ENCODE measurements around the gene UBASH3B. TPM values are rescaled to one million over a fixed set of nuclear protein-coding genes. Genes with fewer than 3 reads are reported as not detected.

Gene UBASH3B
- total RNA-seq, 2 experiments from 2014 or later, result 16.2 to 20.1 TPM

DNA sequence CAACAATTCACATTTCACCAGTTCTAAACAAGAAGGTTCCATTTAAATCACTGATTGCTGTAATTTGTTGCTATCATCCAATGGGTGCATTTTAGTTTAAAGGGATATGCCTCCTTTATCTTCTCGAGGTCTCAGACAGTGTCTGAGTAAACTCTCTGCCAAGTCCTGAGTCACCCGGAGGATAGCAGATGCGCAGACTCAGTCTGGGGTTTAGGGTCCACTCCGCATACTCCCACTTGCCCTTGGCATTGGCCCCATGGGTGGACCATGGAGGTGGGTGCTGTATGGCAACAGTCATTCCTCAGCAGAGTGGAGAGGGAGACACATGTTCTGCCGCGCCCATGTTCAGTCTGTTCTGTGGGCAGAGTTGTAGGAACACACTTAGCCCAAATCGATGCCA is 117.4 kb downstream of the UBASH3B start:
- intact Hi-C loops (cut with DNase I, micrococcal nuclease), result no loop called here
- Mint-ChIP-seq H3K4me1 (peaks cover 38% of the 10 kb centered on the region), H3K4me3 (no peak overlapping the region), H3K27ac (no peak overlapping the region), H3K27me3 (no peaks in the 10 kb centered on the region), H3K36me3 (ENCODE audit: low read depth) (peaks cover 7% of the 10 kb centered on the region), H3K9me3 (ENCODE audit: low read depth) (peaks cover 1% of the 10 kb centered on the region)
- no peak for DNase-seq
- ATAC-seq, result no peak
- ChIA-PET POLR2A (no interaction called here), CTCF (interaction anchor here (1.0 to 2.9 kb wide), 3 partner anchors 7 to 141 kb away, joined by 3 to 17 read pairs (median 3); no protein-coding TSS in a partner anchor)

GRCh38 chr11:122773781-122774266 is 118.3 kb downstream of the UBASH3B start:
- DNase-seq (no peak), ATAC-seq (no peak)
- Mint-ChIP-seq H3K27me3 (no peaks in the 10 kb centered on the region), H3K4me3 (no peak overlapping the region), H3K27ac (no peak overlapping the region), H3K4me1 (peaks cover 45% of the 10 kb centered on the region), H3K9me3 (ENCODE audit: low read depth) (peaks cover 1% of the 10 kb centered on the region), H3K36me3 (ENCODE audit: low read depth) (peaks cover 7% of the 10 kb centered on the region)
- POLR2A ChIA-PET, result no interaction called here
- CTCF ChIA-PET, result interaction anchor here (0.8 kb wide), 1 partner anchor 19 kb away, joined by 3 read pairs; no protein-coding TSS in a partner anchor
- intact Hi-C loops (cut with DNase I, micrococcal nuclease), result no loop called here

GRCh38 chr11:122775675-122776271 is 120.3 kb downstream of the UBASH3B start:
- no peaks in the 10 kb centered on the region for H3K9me3 Mint-ChIP-seq (ENCODE audit: low read depth)
- no peak overlapping the region for H3K4me3 Mint-ChIP-seq
- ChIA-PET CTCF (interaction anchor here (0.6 to 2.5 kb wide), 5 partner anchors 17 to 123 kb away, joined by 3 to 12 read pairs (median 3); partner anchors contain the start of gene UBASH3B), POLR2A (interaction anchor here (0.7 kb wide), 1 partner anchor 101 kb away, joined by 3 read pairs; no protein-coding TSS in a partner anchor)
- intact Hi-C loops (cut with DNase I, micrococcal nuclease), result loop anchor here in 1 of 2 experiments (5.0 kb wide), 1 partner anchor 88 kb away; no protein-coding TSS in a partner anchor
- H3K27me3 Mint-ChIP-seq, result no peaks in the 10 kb centered on the region
- peak; percentile 24 for ATAC-seq
- H3K36me3 Mint-ChIP-seq (ENCODE audit: low read depth), result peaks cover 15% of the 10 kb centered on the region
- no peak overlapping the region for H3K27ac Mint-ChIP-seq
- no peak for DNase-seq
- peaks cover 45% of the 10 kb centered on the region for H3K4me1 Mint-ChIP-seq

GRCh38 chr11:122776546-122776945 is 121.0 kb downstream of the UBASH3B start:
- CTCF ChIA-PET, result interaction anchor here (0.6 to 2.5 kb wide), 5 partner anchors 11 to 124 kb away, joined by 3 to 12 read pairs (median 4); partner anchors contain the start of gene UBASH3B
- Mint-ChIP-seq H3K4me3 (no peak overlapping the region), H3K27ac (no peak overlapping the region), H3K4me1 (peaks cover 47% of the 10 kb centered on the region), H3K9me3 (ENCODE audit: low read depth) (no peaks in the 10 kb centered on the region), H3K36me3 (ENCODE audit: low read depth) (peaks cover 16% of the 10 kb centered on the region), H3K27me3 (no peaks in the 10 kb centered on the region)
- ATAC-seq, result no peak
- no peak for DNase-seq
- intact Hi-C loops (cut with DNase I, micrococcal nuclease), result loop anchor here in 1 of 2 experiments (5.0 kb wide), 1 partner anchor 89 kb away; no protein-coding TSS in a partner anchor
- POLR2A ChIA-PET, result no interaction called here

DNA sequence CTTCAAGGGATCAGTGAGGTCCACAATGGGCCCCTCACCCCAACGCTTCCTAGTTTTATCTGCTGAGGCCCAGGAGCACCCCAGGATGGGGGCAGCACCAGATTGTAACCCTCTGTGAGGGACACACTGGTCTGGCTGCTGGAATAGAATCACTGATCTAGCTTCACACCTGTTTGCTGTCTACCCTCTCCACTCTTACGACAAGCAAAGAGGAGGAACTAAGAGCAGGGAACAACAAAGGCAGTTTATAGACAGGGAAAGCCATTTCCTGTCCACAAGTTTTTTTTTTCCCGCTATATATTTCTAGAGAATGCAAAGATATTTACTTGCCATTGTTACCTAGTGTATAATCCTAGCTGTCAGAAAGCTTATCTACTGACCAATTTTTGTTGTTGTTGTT is 121.8 kb downstream of the UBASH3B start:
- ChIA-PET POLR2A (interaction anchor here (0.7 kb wide), 1 partner anchor 12 kb away, joined by 7 read pairs; no protein-coding TSS in a partner anchor), CTCF (interaction anchor here (0.7 to 6.2 kb wide), 7 partner anchors 11 to 144 kb away, joined by 3 to 37 read pairs (median 4); partner anchors contain the start of genes CRTAM and UBASH3B)
- no peak for ATAC-seq
- intact Hi-C loops (cut with DNase I, micrococcal nuclease), result loop anchor here in 1 of 2 experiments (5.0 kb wide), 1 partner anchor 90 kb away; no protein-coding TSS in a partner anchor
- H3K27me3 Mint-ChIP-seq, result no peaks in the 10 kb centered on the region
- no peak for DNase-seq
- H3K9me3 Mint-ChIP-seq (ENCODE audit: low read depth), result no peaks in the 10 kb centered on the region
- peaks cover 47% of the 10 kb centered on the region for H3K4me1 Mint-ChIP-seq
- H3K36me3 Mint-ChIP-seq (ENCODE audit: low read depth), result peaks cover 16% of the 10 kb centered on the region
- H3K4me3 Mint-ChIP-seq, result no peak overlapping the region
- H3K27ac Mint-ChIP-seq, result peak overlapping the region; percentile 17

DNA sequence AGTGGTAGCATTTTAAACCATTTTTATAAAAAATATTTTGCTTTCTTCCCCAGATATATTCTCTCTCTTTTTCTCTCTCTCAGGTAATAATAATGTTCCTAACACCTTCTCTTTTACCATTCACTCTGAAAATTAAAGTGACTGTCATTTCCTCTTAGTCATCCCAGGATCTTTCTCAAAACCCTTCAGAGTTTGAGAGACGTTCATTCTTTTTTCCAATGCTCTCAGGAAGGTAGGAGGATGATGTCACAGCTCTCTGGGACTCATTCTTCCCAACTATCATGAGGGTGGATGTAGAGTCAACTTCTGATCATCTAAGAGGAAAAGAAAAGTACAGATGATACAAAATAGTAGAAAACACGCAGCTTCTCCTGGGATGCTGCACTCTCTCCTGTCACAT is 122.6 kb downstream of the UBASH3B start:
- POLR2A ChIA-PET, result interaction anchor here (0.6 kb wide), 1 partner anchor 276 kb away, joined by 6 read pairs; no protein-coding TSS in a partner anchor
- intact Hi-C loops (cut with DNase I, micrococcal nuclease), result loop anchor here (1.0 to 5.0 kb wide), 6 partner anchors 29 to 91 kb away; no protein-coding TSS in a partner anchor
- H3K4me3 Mint-ChIP-seq, result no peak overlapping the region
- H3K27ac Mint-ChIP-seq, result peak overlapping the region; percentile 32
- CTCF ChIA-PET, result interaction anchor here (0.6 to 7.9 kb wide), 8 partner anchors 30 to 197 kb away, joined by 3 to 72 read pairs (median 8); partner anchors contain the start of gene UBASH3B
- no peaks in the 10 kb centered on the region for H3K27me3 Mint-ChIP-seq
- H3K9me3 Mint-ChIP-seq (ENCODE audit: low read depth), result no peaks in the 10 kb centered on the region
- ATAC-seq, result peak; percentile 74
- DNase-seq, result no peak
- peaks cover 21% of the 10 kb centered on the region for H3K36me3 Mint-ChIP-seq (ENCODE audit: low read depth)
- H3K4me1 Mint-ChIP-seq, result peaks cover 47% of the 10 kb centered on the region

DNA sequence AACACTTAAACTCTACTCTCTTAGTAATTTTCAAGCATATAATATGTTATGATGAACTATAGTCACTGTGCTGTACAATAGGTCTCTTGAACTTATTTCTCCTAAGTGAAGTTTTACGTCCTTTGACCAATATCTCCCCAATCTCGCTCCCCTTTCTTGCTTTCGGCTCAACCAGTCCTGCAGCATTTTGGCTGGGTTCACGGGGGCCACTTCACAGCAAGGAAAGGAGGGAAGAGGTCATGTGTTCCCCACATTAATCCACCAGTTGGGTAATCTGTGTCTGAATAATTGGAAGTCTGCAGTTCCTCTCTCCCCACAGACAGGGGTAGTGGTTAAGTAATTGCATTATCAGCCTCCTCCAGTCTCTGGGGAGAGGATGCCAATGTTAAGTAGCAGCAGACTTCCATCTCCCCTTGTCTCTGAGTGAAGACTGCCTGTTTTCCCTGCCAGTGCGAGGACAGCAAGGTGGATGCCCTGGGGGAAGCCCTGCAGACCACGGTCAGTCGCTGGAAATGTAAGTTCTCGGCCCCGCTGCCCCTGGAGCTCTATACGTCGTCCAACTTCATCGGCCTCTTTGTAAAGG is 123.6 kb downstream of the UBASH3B start:
- CTCF ChIA-PET, result interaction anchor here (0.8 to 7.9 kb wide), 11 partner anchors 31 to 198 kb away, joined by 3 to 72 read pairs (median 5); no protein-coding TSS in a partner anchor
- H3K4me1 Mint-ChIP-seq, result peaks cover 44% of the 10 kb centered on the region
- POLR2A ChIA-PET, result no interaction called here
- intact Hi-C loops (cut with DNase I, micrococcal nuclease), result loop anchor here (2.0 to 5.0 kb wide), 2 partner anchors 56 to 92 kb away; no protein-coding TSS in a partner anchor
- DNase-seq (no peak), ATAC-seq (no peak)
- H3K27ac Mint-ChIP-seq, result no peak overlapping the region
- no peak overlapping the region for H3K4me3 Mint-ChIP-seq
- peaks cover 23% of the 10 kb centered on the region for H3K36me3 Mint-ChIP-seq (ENCODE audit: low read depth)
- no peaks in the 10 kb centered on the region for H3K9me3 Mint-ChIP-seq (ENCODE audit: low read depth)
- H3K27me3 Mint-ChIP-seq, result no peaks in the 10 kb centered on the region

DNA sequence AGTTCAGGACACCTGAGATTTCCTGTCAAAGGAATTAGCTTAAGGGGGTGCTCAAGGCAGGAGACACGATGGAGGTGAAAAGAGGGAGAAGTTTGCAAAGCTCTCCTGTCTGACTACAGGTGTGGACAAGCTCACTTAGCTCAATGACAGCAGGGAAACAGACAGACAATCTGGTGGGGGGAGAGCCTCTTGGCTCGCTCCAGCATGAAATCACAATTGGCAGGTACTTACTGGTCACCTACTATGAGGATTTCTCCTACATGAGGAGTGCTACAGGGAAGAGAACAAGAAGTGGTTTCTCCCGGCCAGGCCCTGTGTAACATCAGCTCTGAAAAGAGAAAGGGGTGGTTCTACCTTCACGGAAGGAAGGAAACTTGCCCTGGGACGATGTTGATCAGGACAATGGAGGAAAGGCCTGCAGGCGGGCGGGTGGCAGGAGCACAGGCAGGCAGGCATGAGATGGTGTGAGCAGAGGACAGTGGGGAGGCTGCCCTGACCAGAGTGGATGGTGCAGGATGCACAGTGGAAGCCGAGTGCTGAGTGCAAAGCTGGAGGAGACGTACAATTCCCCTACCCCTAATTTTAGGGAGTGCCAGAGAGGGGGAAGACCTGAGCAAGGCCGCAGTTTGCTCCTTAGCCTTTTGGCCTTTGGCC is 124.9 kb downstream of the UBASH3B start:
- intact Hi-C loops (cut with DNase I, micrococcal nuclease), result loop anchor here in 1 of 2 experiments (2.0 kb wide), 2 partner anchors 26 to 124 kb away; no protein-coding TSS in a partner anchor
- Mint-ChIP-seq H3K27me3 (no peaks in the 10 kb centered on the region), H3K27ac (no peak overlapping the region), H3K9me3 (ENCODE audit: low read depth) (no peaks in the 10 kb centered on the region), H3K4me1 (peaks cover 33% of the 10 kb centered on the region), H3K36me3 (ENCODE audit: low read depth) (peaks cover 29% of the 10 kb centered on the region), H3K4me3 (no peak overlapping the region)
- DNase-seq, result no peak
- POLR2A ChIA-PET, result no interaction called here
- CTCF ChIA-PET, result interaction anchor here (0.6 to 7.9 kb wide), 35 partner anchors 8 to 472 kb away, joined by 3 to 72 read pairs (median 4); partner anchors contain the start of gene UBASH3B
- ATAC-seq, result no peak

GRCh38 chr11:122781378-122782195 is 126.1 kb downstream of the UBASH3B start:
- CTCF ChIA-PET, result interaction anchor here (0.5 to 7.9 kb wide), 45 partner anchors 9 to 273 kb away, joined by 3 to 72 read pairs (median 4); partner anchors contain the start of gene UBASH3B
- Mint-ChIP-seq H3K27me3 (no peaks in the 10 kb centered on the region), H3K36me3 (ENCODE audit: low read depth) (peaks cover 28% of the 10 kb centered on the region), H3K4me1 (peaks cover 21% of the 10 kb centered on the region), H3K4me3 (no peak overlapping the region), H3K9me3 (ENCODE audit: low read depth) (no peaks in the 10 kb centered on the region), H3K27ac (no peak overlapping the region)
- intact Hi-C loops (cut with DNase I, micrococcal nuclease), result loop anchor here (1.0 to 2.0 kb wide), 5 partner anchors 27 to 201 kb away; no protein-coding TSS in a partner anchor
- DNase-seq (peak; percentile 87), ATAC-seq (peak; percentile 74)
- POLR2A ChIA-PET, result no interaction called here

- DNase-seq (no peak), ATAC-seq (no peak)
- CTCF ChIA-PET, result interaction anchor here (0.6 to 7.9 kb wide), 34 partner anchors 12 to 675 kb away, joined by 3 to 72 read pairs (median 4); no protein-coding TSS in a partner anchor
- POLR2A ChIA-PET, result no interaction called here
- peaks cover 26% of the 10 kb centered on the region for H3K36me3 Mint-ChIP-seq (ENCODE audit: low read depth)
- H3K9me3 Mint-ChIP-seq (ENCODE audit: low read depth), result no peaks in the 10 kb centered on the region
- peaks cover 16% of the 10 kb centered on the region for H3K4me1 Mint-ChIP-seq
- H3K4me3 Mint-ChIP-seq, result no peak overlapping the region
- H3K27me3 Mint-ChIP-seq, result no peaks in the 10 kb centered on the region
- intact Hi-C loops (cut with DNase I, micrococcal nuclease), result no loop called here
- no peak overlapping the region for H3K27ac Mint-ChIP-seq
Observed at GRCh38 chr11:122782222-122782621, 126.7 kb downstream of the UBASH3B start.

Measured in activated CD4-positive, alpha-beta T cell treated with anti-CD3 and anti-CD28 coated beads for 36 hours (primary cell).